DMS53 (cell line): ENCODE data around the gene RAB9A.

Experiments used
- DNase-seq: peaks from one replicate; lab custom pipeline; 2025; lab: John Stamatoyannopoulos, UW

The RAB9A gene

DNA sequence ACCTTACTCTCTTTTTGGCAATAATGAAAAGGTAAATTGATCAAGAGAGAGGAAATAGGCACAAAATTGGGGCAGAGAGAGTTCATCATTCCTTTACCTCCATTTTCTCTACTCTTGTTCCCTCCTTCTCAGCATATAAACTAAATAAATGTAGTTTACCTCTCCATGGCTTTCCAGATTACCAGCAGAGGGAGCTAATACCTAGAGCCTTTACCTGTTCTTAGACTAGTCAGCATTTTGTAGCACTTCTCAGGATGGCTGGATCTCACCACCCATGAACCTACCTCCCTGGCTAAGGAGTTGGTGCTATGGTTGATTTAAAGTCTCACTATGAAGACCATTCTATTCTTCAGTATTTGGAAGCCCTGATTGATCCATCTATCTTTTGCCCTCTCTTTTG, 61.3 kb downstream of the RAB9A start:
- peak; percentile 56 for DNase-seq

DNA sequence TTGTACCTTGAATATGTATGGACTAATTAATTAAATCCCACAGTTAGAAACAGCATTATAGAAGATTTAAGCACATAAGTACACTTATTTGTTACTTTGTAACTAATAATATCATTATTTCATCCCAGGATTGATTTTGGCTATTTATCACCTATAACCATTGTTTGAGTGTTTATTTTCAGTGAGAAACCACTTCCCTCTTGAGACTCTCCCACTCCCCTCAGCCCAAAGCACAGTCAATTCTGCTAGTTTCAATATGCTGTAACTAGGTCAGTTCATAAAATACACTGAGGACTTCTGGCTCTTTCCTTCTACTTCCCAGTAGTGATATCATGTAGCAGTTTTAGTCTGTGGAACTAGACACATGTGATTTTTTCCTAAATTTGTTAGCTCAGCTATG, 61.9 kb downstream of the RAB9A start:
- no peak for DNase-seq

DNA sequence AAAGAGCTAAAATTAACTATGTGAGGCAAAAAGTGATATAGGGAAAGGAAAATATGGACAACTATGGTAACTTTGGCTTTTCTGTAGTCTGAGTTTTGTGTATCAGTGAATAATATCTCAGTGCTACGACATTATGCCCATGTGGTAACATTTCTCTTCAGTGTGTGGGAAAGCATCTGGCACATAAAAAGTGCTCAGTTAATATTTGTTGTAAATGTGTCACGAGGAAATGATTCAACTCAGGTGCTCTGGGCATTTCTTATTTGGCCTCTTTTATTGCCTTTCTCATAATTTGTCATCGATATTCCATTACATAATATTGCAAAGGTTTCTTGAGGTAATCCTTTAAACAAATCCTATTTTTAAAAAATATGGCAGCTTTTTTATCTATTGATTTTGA, 63.2 kb downstream of the RAB9A start:
- DNase-seq = no peak

- no peak for DNase-seq
Measured at GRCh38 chrX:13752646-13753045, 63.7 kb downstream of the RAB9A start.

DNA sequence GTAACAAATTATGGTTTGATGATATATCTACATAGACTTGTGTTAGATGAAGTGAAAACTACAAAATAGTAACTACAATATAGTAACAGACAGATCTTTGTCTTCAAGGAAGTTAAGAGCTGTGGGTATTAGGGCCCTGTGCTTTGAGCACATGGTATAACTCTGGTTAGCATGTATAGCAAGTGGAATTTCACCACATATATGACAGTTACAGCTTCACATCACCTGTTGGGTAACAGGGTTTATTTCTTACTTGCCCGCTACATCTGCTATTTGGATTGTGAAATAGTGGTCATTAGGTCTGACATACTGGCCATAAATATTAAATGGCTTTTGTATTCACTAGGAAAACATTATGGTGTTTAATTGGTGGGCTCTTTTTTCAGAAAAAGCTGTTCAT, 65.8 kb downstream of the RAB9A start:
- no peak for DNase-seq

- no peak for DNase-seq
Measured at GRCh38 chrX:13755254-13755653, 66.3 kb downstream of the RAB9A start.

- DNase-seq = no peak
Measured at GRCh38 chrX:13756381-13756780, 67.5 kb downstream of the RAB9A start.

- no peak for DNase-seq
Measured at GRCh38 chrX:13759152-13759718, 70.3 kb downstream of the RAB9A start.
